Retinal pigment epithelial cell (primary cell): ENCODE results near the gene DMRT1.
A peak's percentile ranks its signal among the peaks of the same experiment; 100 is the strongest.

Experiments used
- DNase-seq: peaks from one replicate; pipeline ENCODE4 v3.0.0-alpha.2; 2010; ENCODE audit warnings: low read depth
- H3K4me3 ChIP-seq: 2 replicates; pipeline ENCODE4 v1.5.1; 2011; ENCODE audit warnings: mild to moderate bottlenecking, low read length, control low read depth, moderate library complexity
- CTCF ChIP-seq: conservative IDR thresholded peaks from 2 replicates; pipeline ENCODE4 v1.5.1; 2011; ENCODE audit warnings: low read depth, low read length, control low read depth, inconsistent platforms

The DMRT1 gene

GRCh38 chr9:1014225-1014624 is 172.7 kb downstream of the DMRT1 start:
- no peak for DNase-seq
- no peak for TF ChIP-seq CTCF
- H3K4me3 ChIP-seq = no peak overlapping the region

- TF ChIP-seq CTCF = no peak
- H3K4me3 ChIP-seq = no peak overlapping the region
- no peak for DNase-seq
Observed at GRCh38 chr9:1014640-1015039, 173.1 kb downstream of the DMRT1 start.

GRCh38 chr9:1018121-1018520 is 176.6 kb downstream of the DMRT1 start:
- DNase-seq = no peak
- TF ChIP-seq CTCF = peak; percentile 21
- no peak overlapping the region for H3K4me3 ChIP-seq
